Pons (tissue), 1 donor: ENCODE measurements around the gene UBLCP1.

Experiments used
- DNase-seq: peaks from one replicate; pipeline ENCODE4 v3.0.0-alpha.2; 2016; ENCODE audit warnings: low spot score

Gene UBLCP1

DNA sequence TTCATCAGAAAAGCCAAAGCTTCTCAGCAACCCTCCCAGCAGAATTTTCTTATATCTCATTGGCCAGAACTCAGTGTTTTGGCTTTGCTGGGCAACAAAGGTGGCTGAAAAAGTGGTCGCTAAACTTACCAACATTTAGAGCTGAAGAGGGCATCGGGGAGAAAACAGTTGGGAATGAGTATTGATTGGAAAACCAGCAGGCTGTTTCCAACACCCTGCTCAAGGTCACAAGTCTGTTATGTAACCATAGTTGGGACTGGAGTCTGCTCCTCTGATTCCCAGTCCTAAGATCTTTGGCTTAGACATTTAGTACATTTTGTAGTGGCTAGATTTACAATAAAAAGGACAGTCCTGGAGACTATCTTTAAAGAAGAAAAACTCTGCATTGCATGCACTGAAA is 50.1 kb downstream of the UBLCP1 start:
- no peak for DNase-seq

DNA sequence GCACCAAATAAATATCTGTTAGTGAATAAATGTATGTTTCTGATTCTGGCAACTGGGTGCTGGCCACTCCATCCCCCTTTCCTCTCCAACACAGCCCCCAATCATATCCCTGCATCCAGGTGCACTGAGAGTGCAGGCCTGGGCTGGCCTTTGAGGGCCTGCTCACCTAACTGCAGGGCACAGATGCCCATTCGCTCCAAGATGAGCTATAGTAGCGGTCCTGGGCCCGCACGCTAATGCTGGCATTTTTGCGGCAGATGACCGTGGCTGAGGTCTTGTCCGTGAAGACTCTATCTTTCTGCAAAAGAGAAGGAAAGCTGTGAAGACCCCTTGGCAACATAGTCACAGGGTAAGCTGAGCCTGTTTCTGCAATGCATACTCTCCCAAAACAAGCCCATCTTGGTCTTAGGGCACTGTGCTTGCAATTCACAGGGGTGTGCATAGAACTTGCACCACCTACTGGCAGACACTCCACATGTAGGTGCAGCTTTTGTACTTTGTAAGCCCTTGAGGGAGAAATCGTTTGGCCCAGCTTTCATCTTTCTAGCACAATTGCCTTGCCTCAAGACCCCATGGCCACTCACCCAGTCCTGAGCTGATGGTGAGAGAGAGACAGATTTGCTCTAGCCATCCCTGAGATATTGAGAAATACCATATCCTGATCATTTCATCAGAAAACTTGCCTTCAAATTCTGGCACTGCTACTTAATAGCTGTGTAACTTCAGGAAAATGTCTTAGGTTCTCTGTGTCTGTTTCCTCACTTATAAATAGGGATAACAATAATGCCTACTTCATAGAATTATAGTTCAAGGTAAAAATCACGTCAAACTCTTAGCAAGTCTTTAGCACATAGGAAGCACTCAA is 53.7 kb downstream of the UBLCP1 start:
- peak; percentile 36 for DNase-seq

DNA sequence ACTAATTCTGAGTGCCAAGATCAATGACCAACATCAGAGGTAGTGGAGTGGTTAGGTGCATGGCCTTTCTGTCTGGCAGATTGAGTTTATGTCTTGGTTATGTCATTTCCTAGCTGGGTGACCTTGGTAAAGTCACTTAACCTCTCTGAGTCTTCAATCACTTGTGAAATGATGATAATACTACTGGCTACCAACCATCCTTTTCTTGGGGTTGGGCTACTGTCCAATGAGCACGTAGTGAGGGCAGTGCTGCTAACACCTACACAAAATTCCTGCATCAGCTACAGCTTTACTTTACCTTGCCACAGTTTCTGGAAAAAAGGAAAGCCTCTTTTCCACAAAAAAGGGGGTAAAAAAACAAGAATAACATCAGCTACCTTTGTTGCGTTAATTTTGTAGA is 54.8 kb downstream of the UBLCP1 start:
- no peak for DNase-seq

DNA sequence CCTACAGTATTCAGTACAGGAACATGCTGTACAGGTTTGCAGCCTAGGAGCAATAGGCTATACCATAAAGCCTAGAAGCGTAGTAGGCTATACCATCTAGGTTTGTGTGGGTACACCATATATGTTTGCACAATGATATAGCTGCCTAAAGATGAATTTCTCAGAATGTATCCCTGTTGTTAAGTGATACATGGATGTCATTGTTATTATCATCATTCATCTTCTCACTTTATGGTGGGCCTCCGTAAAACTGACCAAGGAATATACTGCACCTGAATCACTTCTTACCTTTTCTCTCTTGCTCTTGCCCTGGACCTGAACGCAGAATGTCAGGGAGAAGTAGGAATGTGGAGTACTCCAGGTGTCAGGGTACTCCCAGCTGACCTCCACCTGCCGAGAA is 55.4 kb downstream of the UBLCP1 start:
- no peak for DNase-seq

DNA sequence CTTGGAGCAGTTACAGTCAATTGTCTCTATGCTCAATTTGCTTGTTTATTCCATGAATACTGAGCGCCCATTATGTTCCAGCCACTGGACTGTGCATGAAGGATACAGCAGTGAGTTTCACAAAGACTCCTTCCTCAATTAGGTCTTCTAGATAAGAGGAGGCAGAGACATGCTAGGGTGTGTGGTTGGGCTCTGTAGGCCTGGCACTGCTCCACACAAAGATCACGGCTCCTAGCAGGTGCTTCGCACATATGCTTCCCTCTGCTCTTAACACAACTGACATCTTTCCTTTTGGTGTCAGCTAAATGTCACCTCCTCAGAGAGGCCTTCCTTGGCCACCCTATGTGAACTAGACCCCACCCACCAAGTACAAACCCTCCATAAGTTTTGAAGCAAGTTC is 56.3 kb downstream of the UBLCP1 start:
- DNase-seq: peak; percentile 78

DNA sequence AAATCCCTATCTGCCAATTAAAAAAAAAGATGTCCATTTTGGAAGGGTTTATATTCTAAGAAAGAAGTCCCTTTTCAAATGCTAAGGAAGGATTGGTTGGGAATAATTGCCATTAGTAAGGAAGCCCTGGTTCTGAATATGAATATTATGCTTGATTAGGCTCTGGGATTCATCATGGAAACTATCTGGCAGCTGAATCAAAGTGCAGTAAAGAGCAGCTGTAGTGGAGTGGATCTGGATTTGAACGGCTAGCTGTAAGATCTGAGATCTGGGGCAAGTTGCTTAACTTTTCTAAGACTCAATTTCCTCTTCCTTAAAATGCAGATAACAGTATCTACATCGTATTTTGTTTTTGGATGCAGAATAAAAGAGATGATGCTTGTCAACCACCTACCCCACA is 56.7 kb downstream of the UBLCP1 start:
- no peak for DNase-seq

DNA sequence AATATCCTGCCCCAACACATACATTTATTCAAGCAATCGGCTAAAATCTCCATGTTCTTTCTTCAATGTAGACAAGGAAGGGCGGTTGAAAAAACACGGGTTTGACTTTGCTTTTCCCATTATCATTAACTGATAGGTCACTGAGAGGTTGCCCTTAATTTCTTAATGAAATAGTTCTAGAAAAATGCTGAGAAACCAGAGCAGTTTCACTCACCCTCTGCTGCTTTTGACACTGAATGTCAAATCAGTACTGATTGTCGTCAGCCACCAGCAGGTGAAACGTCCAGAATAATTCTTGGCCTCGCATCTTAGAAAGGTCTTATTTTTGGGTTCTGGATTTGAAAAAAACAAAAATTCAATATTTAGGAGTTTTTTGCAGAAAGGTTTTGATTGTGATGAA is 59.1 kb downstream of the UBLCP1 start:
- DNase-seq: no peak

DNA sequence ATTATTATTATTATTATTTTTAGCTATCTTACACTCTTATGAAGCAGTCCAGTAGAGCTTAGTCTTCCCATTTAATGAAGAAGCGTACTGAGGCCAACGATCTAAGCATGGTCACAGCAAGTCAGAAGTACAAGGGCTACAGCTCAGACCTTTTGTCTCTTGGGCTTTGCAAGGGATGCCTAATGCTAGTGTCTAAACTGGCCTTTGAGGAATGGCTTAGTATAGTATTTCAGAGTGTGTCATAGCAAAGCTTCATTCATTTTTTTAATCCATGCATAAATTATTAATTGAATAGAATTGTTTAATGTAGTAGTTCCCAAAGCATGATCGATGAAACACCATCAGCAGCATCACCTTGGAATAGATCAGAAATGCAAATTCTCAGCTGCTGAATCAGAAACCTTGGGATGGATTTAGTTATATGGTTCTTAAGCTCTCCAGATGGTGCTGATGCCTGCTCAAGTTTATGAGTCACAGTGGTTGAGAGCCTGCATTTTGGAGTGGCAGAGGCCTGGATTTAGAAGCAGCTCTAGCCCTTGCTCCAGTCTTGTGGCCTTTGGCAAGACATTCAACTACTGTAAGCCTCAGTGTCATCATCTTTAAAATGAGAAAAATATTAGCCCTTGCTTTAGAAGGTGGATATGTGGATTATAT is 61.1 kb downstream of the UBLCP1 start:
- peak; percentile 22 for DNase-seq

DNA sequence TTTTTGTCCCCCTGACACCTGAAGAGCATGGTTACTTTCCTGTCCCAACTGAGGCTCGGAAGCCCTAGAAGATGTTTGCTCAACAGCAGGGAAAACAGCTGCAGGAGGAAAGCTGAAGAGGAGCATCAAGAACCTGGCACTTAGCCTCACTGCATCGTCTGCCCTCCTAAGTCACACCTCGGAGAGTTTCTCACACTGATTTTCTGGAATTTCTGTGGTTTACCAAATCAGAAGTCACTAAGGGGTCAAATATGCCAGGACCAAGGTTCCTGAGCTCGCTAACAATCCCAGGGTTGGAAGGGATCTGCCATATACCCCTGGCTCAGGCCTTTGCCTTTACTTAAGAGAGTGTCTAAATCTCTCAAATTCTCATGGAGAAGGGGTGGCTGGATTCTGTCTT is 61.9 kb downstream of the UBLCP1 start:
- DNase-seq: no peak

DNA sequence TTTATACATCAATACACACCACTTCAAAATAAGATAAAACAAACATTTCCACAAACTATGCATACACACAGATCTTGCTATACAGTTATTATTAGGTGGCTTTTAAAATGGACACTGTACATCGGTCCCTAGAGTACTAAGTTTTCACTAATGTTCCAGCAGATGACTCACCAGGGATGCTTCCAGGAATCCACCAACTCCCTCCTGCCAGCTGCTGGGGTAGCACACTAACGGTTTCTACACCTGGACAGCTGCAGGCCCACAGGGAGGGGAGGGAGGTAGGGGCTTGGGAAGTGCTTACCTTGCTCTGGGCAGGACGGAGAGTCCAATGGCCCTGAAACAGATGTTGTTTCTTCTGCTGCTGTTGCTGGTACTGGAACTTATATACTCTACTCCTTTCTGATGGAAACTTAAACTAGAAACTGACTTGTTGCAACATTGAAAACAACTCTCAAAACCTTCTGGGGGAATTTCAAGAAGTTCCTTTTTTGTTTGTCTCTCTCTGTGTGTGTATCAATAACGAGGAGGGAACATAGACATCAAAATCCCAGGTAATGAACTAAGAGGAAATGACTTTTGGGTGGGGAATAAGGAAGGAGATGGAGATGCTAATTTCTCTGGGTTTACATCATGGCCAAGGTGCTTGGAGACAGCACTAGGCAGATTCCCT is 67.2 kb downstream of the UBLCP1 start, which contains the start of gene IL12B:
TSS of gene IL12B (minus strand) at position 357 of the 670 bp plus-strand sequence. CDS start 3,705 bp downstream, outside the sequence.
- no peak for DNase-seq

DNA sequence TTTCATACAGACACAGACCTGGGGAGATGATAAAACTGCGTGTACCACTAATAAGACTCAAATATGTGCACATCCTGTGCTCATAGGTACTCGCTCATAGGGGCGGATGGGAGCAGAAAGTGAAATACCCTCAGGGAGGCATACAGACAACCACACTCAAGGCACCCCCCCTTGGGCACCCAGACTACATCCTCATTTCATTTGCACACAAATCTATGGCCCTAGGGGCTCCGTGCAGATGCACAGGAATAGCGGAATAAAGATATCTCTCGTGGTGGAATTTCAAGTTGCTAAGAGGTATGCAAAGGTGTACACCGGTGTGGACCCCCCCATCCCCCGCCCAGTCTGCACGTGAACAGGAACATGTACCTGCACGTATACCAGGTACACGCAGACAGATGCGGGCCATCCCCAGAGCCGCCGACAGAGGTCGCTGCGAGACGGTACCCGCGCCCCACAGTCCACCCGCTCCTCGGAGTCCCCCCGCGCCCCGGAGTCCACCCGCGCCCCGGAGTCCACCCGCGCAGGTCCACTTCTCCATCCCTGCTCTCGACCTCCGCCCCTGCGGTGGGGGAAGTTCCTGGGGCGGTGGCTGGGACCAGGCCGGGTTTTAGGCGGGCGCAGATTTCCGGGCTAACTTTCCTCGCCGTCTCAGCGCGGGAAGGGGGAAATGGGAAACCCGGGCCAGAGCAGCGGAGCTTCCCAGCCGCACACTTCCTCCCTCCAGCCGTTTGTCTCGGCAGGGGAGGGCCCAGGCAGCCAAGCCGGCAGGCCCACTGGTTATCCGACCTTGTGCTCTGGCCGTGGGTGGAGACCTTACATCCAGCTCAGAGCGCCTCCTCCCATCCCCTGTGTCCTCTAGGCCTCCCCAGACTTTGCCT is 68.2 kb downstream of the UBLCP1 start:
- no peak for DNase-seq

DNA sequence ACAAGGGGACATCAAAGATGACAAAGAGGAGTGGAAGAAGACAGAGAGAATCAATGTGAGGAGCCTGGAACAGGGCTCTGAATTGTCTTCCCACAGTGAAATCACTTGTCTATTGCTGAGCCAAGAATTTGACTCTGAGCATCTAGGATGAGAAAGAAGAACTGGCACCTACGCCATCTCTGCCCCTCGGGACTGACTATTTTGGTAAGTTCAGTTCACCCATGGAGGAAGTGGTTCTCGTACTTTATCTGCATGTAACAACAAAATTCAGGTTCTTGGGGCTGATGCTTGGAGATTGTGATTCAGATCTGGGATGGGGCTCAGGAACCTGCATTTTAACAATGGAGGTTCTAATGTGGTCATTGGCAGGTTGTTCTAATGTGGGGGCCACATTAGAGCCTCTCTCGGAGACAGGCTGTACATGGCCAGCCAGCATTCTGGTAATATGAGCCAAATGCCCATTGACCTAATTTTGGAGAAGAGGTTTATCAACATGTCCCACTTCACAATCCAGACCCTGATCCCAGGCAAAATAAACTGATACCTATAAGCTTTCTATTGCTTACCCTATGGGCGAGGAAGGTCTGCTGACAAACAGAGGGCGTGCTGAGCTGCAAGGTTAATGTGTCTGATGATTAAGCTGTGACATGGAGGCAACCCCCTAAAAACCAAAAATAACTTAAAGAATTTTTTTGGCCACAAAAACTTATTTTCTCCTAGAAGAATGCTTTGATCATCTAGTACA is 69.9 kb downstream of the UBLCP1 start:
- peak; percentile 62 for DNase-seq

DNA sequence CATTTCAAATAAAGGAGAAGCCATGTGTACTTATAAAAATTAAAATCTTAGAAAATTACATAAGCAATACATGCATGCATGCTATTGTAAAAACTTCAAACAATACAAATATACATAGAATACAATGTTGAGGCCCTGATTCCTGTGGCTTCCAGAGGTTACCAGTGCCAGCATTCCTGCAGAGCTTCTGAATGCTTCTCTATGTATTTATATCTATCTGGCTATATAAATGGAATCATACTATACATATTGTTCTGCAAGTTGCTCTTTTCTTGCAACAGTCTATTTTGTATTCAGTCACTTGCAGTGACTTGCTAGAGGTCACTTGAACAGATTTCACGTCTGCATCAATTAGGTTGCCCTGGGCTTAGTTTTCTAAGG is 70.4 kb downstream of the UBLCP1 start:
- no peak for DNase-seq
